CD14-positive monocyte (primary cell): ENCODE data around the gene CAB39L. TPM values are rescaled to one million over a fixed set of nuclear protein-coding genes. Genes with fewer than 3 reads are reported as not detected.

Experiments
- DNase-seq, 3 donors: peaks; one replicate each; pipeline ENCODE4 v3.0.0-alpha.2; 2011 to 2022
- H2AFZ ChIP-seq: 2 replicates; pipeline ENCODE4 v1.6.0; 2012; ENCODE audit warnings: mild to moderate bottlenecking, low read depth, low read length, inconsistent platforms; ENCODE audit not compliant: insufficient read depth, poor library complexity, severe bottlenecking
- H3K27ac ChIP-seq, 2 donors: 1 replicate in 1 of 2; 2 replicates in 1 of 2; pipeline ENCODE4 v1.5.1; 2012 to 2013; ENCODE audit warnings: low read length in 2 of 2, control low read depth in 1 of 2, inconsistent platforms in 1 of 2, low read depth in 1 of 2, mild to moderate bottlenecking in 1 of 2
- H3K27me3 ChIP-seq, 2 donors: one replicate each; pipeline versions ENCODE4 v1.6.0 to v1.6.1; 2011 to 2013; ENCODE audit warnings: low read length in 2 of 2; ENCODE audit not compliant: control insufficient read depth in 2 of 2, insufficient read depth in 2 of 2
- H3K36me3 ChIP-seq, 2 donors: replicated peaks in 1 of 2; 1 replicate in 1 of 2; 2 replicates in 1 of 2; pipeline versions ENCODE4 v1.5.1 to v1.6.1; 2012 to 2013; ENCODE audit warnings: low read length in 2 of 2, control low read depth in 1 of 2, inconsistent platforms in 1 of 2, mild to moderate bottlenecking in 1 of 2; ENCODE audit not compliant: insufficient read depth in 2 of 2, control insufficient read depth in 1 of 2
- H3K4me1 ChIP-seq, 2 donors: 1 replicate in 1 of 2; 2 replicates in 1 of 2; pipeline versions ENCODE4 v1.5.1 to v1.6.1; 2012 to 2013; ENCODE audit warnings: low read length in 2 of 2, control low read depth in 1 of 2, inconsistent platforms in 1 of 2, mild to moderate bottlenecking in 1 of 2, moderate library complexity in 1 of 2; ENCODE audit not compliant: insufficient read depth in 2 of 2, control insufficient read depth in 1 of 2
- H3K4me2 ChIP-seq: replicated peaks from 2 replicates; pipeline ENCODE3; 2012; ENCODE audit warnings: low read length, moderate library complexity, mild to moderate bottlenecking; ENCODE audit not compliant: poor library complexity, severe bottlenecking; ENCODE audit errors: extremely low read depth
- H3K4me3 ChIP-seq, 3 experiments: fragments of 200-600 bp in 1 of 3; sonication (generic) in 1 of 3; replicated peaks in 1 of 3; 1 replicate in 2 of 3; 2 replicates in 1 of 3; pipeline ENCODE4 v1.5.1; 2011 to 2013; ENCODE audit warnings: low read length in 3 of 3, mild to moderate bottlenecking in 3 of 3, control low read depth in 2 of 3, low read depth in 2 of 3, inconsistent platforms in 1 of 3, moderate library complexity in 1 of 3
- H3K79me2 ChIP-seq: 2 replicates; pipeline ENCODE4 v1.6.0; 2012; ENCODE audit warnings: mild to moderate bottlenecking, control low read depth, inconsistent platforms, low read length, moderate library complexity; ENCODE audit not compliant: insufficient read depth
- H3K9ac ChIP-seq: 2 replicates; pipeline ENCODE4 v1.6.0; 2017; ENCODE audit warnings: low read length, mild to moderate bottlenecking; ENCODE audit not compliant: insufficient read depth, poor library complexity, severe bottlenecking
- H3K9me3 ChIP-seq, 2 donors: replicated peaks in 1 of 2; 1 replicate in 1 of 2; 2 replicates in 1 of 2; pipeline versions ENCODE4 v1.5.1 to v1.6.1; 2012 to 2013; ENCODE audit warnings: low read length in 2 of 2, control low read depth in 1 of 2; ENCODE audit not compliant: control insufficient read depth in 1 of 2, insufficient read depth in 1 of 2
- H4K20me1 ChIP-seq: 2 replicates; pipeline ENCODE4 v1.6.0; 2012; ENCODE audit warnings: mild to moderate bottlenecking, low read length, control low read depth, moderate library complexity; ENCODE audit not compliant: insufficient read depth
- H3K27ac Mint-ChIP-seq, 7 donors: one replicate each; pipeline ENCODE4 v1.8.0; 2020; ENCODE audit warnings: mild to moderate bottlenecking in 7 of 7, mixed read lengths in 7 of 7, moderate library complexity in 6 of 7, inconsistent platforms in 2 of 7
- H3K27me3 Mint-ChIP-seq, 3 donors: one replicate each; pipeline ENCODE4 v1.8.0; 2021 to 2022; ENCODE audit warnings: low read depth in 3 of 3, mild to moderate bottlenecking in 3 of 3, mixed read lengths in 3 of 3, moderate library complexity in 3 of 3, inconsistent platforms in 1 of 3
- H3K36me3 Mint-ChIP-seq, 2 donors: one replicate each; pipeline ENCODE4 v1.8.0; 2020; ENCODE audit warnings: mixed read lengths in 2 of 2, inconsistent platforms in 1 of 2, mild to moderate bottlenecking in 1 of 2
- H3K4me1 Mint-ChIP-seq: one replicate; pipeline ENCODE4 v1.8.0; 2020; ENCODE audit warnings: mild to moderate bottlenecking, mixed read lengths
- H3K4me3 Mint-ChIP-seq, 2 donors: one replicate each; pipeline ENCODE4 v1.8.0; 2020; ENCODE audit warnings: mild to moderate bottlenecking in 2 of 2, mixed read lengths in 2 of 2, moderate library complexity in 1 of 2
- H3K9me3 Mint-ChIP-seq, 7 donors: one replicate each; pipeline ENCODE4 v1.8.0; 2020 to 2022; ENCODE audit warnings: mixed read lengths in 7 of 7, mild to moderate bottlenecking in 6 of 7, moderate library complexity in 6 of 7, inconsistent platforms in 2 of 7
- CTCF ChIP-seq: fragments of 200-600 bp; IDR thresholded peaks from one replicate; pipeline ENCODE4 v1.8.0; 2022; ENCODE audit warnings: antibody characterized with exemption, mild to moderate bottlenecking
- WGBS: methylation state at CpG from one replicate; pipeline ENCODE4 v1.1.5; 2013; ENCODE audit warnings: missing lambda C conversion rate; ENCODE audit not compliant: insufficient coverage; 5-methylcytosine and 5-hydroxymethylcytosine counted together
- intact Hi-C, 2 donors: fragments of 100-400 bp; cut with micrococcal nuclease; formaldehyde crosslinking; loops; one replicate each; pipeline versions ENCODE4 v1.15.0 to v1.15.1; 2023
- polyA plus RNA-seq, 3 donors: library from polyadenylated mRNA; depleted of rRNA in 1 of 3; unstranded in 2 of 3; stranded (reverse) in 1 of 3; fragments of 300-500 nt in 2 of 3; fragments of >200 nt in 1 of 3; fragmentation: Illumina TruSeq in 2 of 3; gene quantifications; 1 replicate in 2 of 3; 2 replicates in 1 of 3; pipeline ENCODE4 v1.2.3, GENCODE V29; 2012 to 2021

CAB39L gene
- polyA plus RNA-seq, 3 donors: 1.9 to 5.1 (median 2.7) TPM

DNA sequence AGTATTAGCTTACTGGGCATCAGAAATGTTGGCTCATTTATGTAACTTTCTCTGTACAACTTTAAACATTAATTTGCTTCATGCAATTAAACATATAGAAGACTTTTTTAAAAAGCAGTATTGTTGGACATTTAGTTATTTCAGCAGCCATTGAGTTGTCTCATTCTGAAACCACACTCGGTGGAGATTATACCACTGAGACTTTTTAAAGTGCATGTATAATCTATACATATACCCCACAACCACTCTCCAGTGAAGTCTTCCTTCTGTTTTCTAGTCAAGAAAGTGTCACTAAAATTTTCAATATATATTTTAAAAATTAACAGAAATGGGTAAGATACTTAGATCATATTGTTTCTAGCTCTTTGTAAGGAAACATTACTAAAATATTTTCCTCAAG lies 15.7 kb upstream of the CAB39L start:
- peaks cover 40 to 54% of the 10 kb centered on the region in 2 donors for H3K36me3 ChIP-seq
- no peak overlapping the region for H3K27ac ChIP-seq
- TF ChIP-seq CTCF: no peak
- no peaks in the 10 kb centered on the region for H4K20me1 ChIP-seq
- Mint-ChIP-seq H3K27ac (no peak overlapping the region), H3K36me3 (peaks cover 47 to 51% of the 10 kb centered on the region in 2 donors), H3K4me3 (no peak overlapping the region), H3K9me3 (peaks cover 10 to 26% (median 16%) of the 10 kb centered on the region in 7 donors), H3K4me1 (no peaks in the 10 kb centered on the region), H3K27me3 (no peaks in the 10 kb centered on the region)
- no peaks in the 10 kb centered on the region for H3K27me3 ChIP-seq
- H3K79me2 ChIP-seq: no peaks in the 10 kb centered on the region
- no peak overlapping the region for H2AFZ ChIP-seq
- intact Hi-C loops: no loop called here
- no peak overlapping the region for H3K4me2 ChIP-seq
- H3K9me3 ChIP-seq: peaks cover 12 to 20% of the 10 kb centered on the region in 2 donors
- no peak overlapping the region for H3K4me3 ChIP-seq
- no CpG with 5 or more reads among the region's 1 CpG for WGBS
- H3K4me1 ChIP-seq: no peaks in the 10 kb centered on the region
- no peak for DNase-seq
- H3K9ac ChIP-seq: no peak overlapping the region

- H4K20me1 ChIP-seq: no peaks in the 10 kb centered on the region
- H3K36me3 Mint-ChIP-seq: peaks cover 37 to 43% of the 10 kb centered on the region in 2 donors
- no peaks in the 10 kb centered on the region for H3K4me1 ChIP-seq
- no peak for DNase-seq
- H3K36me3 ChIP-seq: peaks cover 22 to 44% of the 10 kb centered on the region in 2 donors
- H3K79me2 ChIP-seq: peaks cover 8% of the 10 kb centered on the region
- TF ChIP-seq CTCF: no peak
- peaks cover 0 to 8% of the 10 kb centered on the region in 2 donors for H3K9me3 ChIP-seq
- intact Hi-C loops: no loop called here
- H3K27ac Mint-ChIP-seq: no peak overlapping the region
- peaks cover 1% of the 10 kb centered on the region for H3K4me1 Mint-ChIP-seq
- no peak overlapping the region for H2AFZ ChIP-seq
- H3K27me3 Mint-ChIP-seq: no peaks in the 10 kb centered on the region
- no peak overlapping the region for H3K4me2 ChIP-seq
- no peak overlapping the region for H3K9ac ChIP-seq
- WGBS: 100% methylated on average over 2 of the region's 7 CpGs
- H3K4me3 Mint-ChIP-seq: no peak overlapping the region
- H3K4me3 ChIP-seq: no peak overlapping the region
- H3K27ac ChIP-seq: no peak overlapping the region
- peaks cover 0 to 11% (median 4%) of the 10 kb centered on the region in 7 donors for H3K9me3 Mint-ChIP-seq
- H3K27me3 ChIP-seq: no peaks in the 10 kb centered on the region
Measured at GRCh38 chr13:49457221-49457620, 13.4 kb upstream of the CAB39L start.
